Brain microvascular endothelial cell (primary cell): ENCODE measurements around the gene PZP.

ENCODE experiments used
- DNase-seq: peaks from one replicate; pipeline ENCODE4 v3.0.0-alpha.2; 2020
- H3K27ac ChIP-seq: fragments of 250-450 bp; sonication (Bioruptor Pico); 2 replicates; pipeline ENCODE4 v1.5.1; 2020; ENCODE audit warnings: mild to moderate bottlenecking, moderate library complexity
- H3K27me3 ChIP-seq: fragments of 250-450 bp; sonication (Bioruptor Pico); replicated peaks from 2 replicates; pipeline ENCODE4 v1.5.1; 2020; ENCODE audit warnings: mild to moderate bottlenecking
- H3K36me3 ChIP-seq: fragments of 250-450 bp; sonication (Bioruptor Pico); replicated peaks from 2 replicates; pipeline ENCODE4 v1.5.1; 2020; ENCODE audit warnings: mild to moderate bottlenecking
- H3K4me3 ChIP-seq: 2 replicates; pipeline ENCODE4 v1.5.1; 2011; ENCODE audit warnings: low read depth, mild to moderate bottlenecking, control low read depth, low read length, moderate library complexity
- CTCF ChIP-seq: IDR thresholded peaks from 2 replicates; pipeline ENCODE4 v1.5.1; 2011; ENCODE audit warnings: low read depth, mild to moderate bottlenecking, moderate library complexity, low read length, control low read depth, inconsistent platforms; ENCODE audit errors: missing control alignments
- in situ Hi-C: cut with HindIII; loops from 2 replicates; pipeline ENCODE4 v1.10.0; 2017; ENCODE audit warnings: low sequenced_read_pairs, low pct_ligation_motif_present

The PZP gene

GRCh38 chr12:9127484-9127883 lies 80.7 kb downstream of the PZP start:
- in situ Hi-C loops: no loop called here
- H3K27me3 ChIP-seq: no peaks in the 10 kb centered on the region
- H3K4me3 ChIP-seq: no peak overlapping the region
- no peaks in the 10 kb centered on the region for H3K36me3 ChIP-seq
- TF ChIP-seq CTCF: no peak
- no peak overlapping the region for H3K27ac ChIP-seq
- DNase-seq: no peak

GRCh38 chr12:9124383-9125031 lies 83.7 kb downstream of the PZP start:
- no peak for DNase-seq
- Histone ChIP-seq H3K4me3 (no peak overlapping the region), H3K27me3 (no peaks in the 10 kb centered on the region), H3K27ac (no peak overlapping the region), H3K36me3 (no peaks in the 10 kb centered on the region)
- TF ChIP-seq CTCF: no peak
- in situ Hi-C loops: no loop called here

GRCh38 chr12:9123781-9124382 lies 84.3 kb downstream of the PZP start:
- Histone ChIP-seq H3K27ac (no peak overlapping the region), H3K4me3 (no peak overlapping the region), H3K27me3 (no peaks in the 10 kb centered on the region), H3K36me3 (no peaks in the 10 kb centered on the region)
- TF ChIP-seq CTCF: no peak
- no peak for DNase-seq
- in situ Hi-C loops: no loop called here

GRCh38 chr12:9122091-9122609 lies 86.0 kb downstream of the PZP start:
- Histone ChIP-seq H3K27ac (no peak overlapping the region), H3K27me3 (no peaks in the 10 kb centered on the region), H3K36me3 (no peaks in the 10 kb centered on the region), H3K4me3 (no peak overlapping the region)
- in situ Hi-C loops: no loop called here
- no peak for DNase-seq
- TF ChIP-seq CTCF: no peak

GRCh38 chr12:9120487-9121184 lies 87.6 kb downstream of the PZP start:
- in situ Hi-C loops: no loop called here
- no peak for TF ChIP-seq CTCF
- DNase-seq: no peak
- Histone ChIP-seq H3K4me3 (no peak overlapping the region), H3K27ac (no peak overlapping the region), H3K36me3 (no peaks in the 10 kb centered on the region), H3K27me3 (no peaks in the 10 kb centered on the region)
